Lower leg skin (tissue), 3 donors: ENCODE measurements around the gene DGKI.

Source experiments
- POLR2A ChIP-seq, 2 donors: fragments of 450-650 bp; IDR thresholded peaks; one replicate each; pipeline ENCODE4 v1.6.1; 2016 to 2017; ENCODE audit warnings: antibody characterized with exemption in 2 of 2, mild to moderate bottlenecking in 1 of 2, moderate library complexity in 1 of 2
- TF ChIP-seq, protein P1 (sequence below), 3 donors: fragments of 450-650 bp; IDR thresholded peaks; one replicate each; pipeline ENCODE4 v1.5.1; 2016; ENCODE audit warnings: antibody characterized with exemption in 3 of 3, mild to moderate bottlenecking in 3 of 3, moderate library complexity in 2 of 3

DNA sequence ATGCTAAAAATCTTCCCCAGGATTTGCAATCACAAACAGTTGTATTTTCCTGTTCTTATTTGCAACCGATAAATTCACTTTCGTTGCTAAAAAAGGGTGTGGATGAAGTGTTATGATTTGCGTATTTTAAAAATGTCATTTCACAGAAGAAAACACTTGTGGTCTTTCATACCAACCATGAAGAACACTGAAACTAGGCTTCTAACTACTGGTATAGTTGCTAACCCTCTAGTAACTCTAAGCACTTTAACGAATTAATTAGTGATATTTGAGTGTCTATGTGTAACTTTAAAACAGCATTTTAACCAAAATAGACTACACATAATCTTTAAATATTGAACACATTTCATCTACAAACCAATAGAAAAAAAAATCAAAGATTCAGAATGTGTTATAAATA lies 315.1 kb downstream of the DGKI start:
- TF ChIP-seq POLR2A (IDR thresholded peaks at IDR 0.05): no peak
- TF ChIP-seq, protein P1, sequence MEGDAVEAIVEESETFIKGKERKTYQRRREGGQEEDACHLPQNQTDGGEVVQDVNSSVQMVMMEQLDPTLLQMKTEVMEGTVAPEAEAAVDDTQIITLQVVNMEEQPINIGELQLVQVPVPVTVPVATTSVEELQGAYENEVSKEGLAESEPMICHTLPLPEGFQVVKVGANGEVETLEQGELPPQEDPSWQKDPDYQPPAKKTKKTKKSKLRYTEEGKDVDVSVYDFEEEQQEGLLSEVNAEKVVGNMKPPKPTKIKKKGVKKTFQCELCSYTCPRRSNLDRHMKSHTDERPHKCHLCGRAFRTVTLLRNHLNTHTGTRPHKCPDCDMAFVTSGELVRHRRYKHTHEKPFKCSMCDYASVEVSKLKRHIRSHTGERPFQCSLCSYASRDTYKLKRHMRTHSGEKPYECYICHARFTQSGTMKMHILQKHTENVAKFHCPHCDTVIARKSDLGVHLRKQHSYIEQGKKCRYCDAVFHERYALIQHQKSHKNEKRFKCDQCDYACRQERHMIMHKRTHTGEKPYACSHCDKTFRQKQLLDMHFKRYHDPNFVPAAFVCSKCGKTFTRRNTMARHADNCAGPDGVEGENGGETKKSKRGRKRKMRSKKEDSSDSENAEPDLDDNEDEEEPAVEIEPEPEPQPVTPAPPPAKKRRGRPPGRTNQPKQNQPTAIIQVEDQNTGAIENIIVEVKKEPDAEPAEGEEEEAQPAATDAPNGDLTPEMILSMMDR (IDR thresholded peaks at IDR 0.05): no peak
